ENCODE measurements around the gene NTMT1.

DNA sequence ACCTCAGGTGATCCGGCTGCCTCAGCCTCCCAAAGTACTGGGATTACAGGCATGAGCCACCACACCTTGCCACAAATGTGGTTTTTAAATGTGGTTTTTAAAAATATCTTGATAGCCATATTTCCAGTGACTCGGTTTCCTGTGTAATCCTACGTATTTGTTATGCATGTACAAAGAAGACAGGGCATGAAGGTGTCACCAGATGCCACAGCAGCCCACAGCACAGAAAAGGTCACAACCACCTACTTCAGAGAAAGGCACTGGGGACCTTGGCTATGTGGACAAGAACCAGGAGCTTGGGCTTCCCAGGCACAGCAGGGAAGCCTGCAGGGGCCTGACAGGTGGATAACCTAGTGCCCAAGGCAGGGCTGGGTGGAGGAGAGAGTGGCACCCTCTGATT, 43.1 kb upstream of the NTMT1 start:
- TF ChIP-seq, protein P1, sequence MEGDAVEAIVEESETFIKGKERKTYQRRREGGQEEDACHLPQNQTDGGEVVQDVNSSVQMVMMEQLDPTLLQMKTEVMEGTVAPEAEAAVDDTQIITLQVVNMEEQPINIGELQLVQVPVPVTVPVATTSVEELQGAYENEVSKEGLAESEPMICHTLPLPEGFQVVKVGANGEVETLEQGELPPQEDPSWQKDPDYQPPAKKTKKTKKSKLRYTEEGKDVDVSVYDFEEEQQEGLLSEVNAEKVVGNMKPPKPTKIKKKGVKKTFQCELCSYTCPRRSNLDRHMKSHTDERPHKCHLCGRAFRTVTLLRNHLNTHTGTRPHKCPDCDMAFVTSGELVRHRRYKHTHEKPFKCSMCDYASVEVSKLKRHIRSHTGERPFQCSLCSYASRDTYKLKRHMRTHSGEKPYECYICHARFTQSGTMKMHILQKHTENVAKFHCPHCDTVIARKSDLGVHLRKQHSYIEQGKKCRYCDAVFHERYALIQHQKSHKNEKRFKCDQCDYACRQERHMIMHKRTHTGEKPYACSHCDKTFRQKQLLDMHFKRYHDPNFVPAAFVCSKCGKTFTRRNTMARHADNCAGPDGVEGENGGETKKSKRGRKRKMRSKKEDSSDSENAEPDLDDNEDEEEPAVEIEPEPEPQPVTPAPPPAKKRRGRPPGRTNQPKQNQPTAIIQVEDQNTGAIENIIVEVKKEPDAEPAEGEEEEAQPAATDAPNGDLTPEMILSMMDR (IDR thresholded peaks at IDR 0.05), result no peak
- no peak for TF ChIP-seq POLR2A (IDR thresholded peaks at IDR 0.05)
